Epithelial cell of proximal tubule (primary cell): ENCODE results near the gene ADAMTSL1. TPM values are rescaled to one million over a fixed set of nuclear protein-coding genes. Genes with fewer than 3 reads are reported as not detected.

Experiments
- DNase-seq: peaks from one replicate; pipeline ENCODE4 v3.0.0-alpha.2; 2011; ENCODE audit warnings: low read depth
- H3K4me3 ChIP-seq: 2 replicates; pipeline ENCODE4 v1.5.1; 2011; ENCODE audit warnings: low read depth, mild to moderate bottlenecking, low read length
- total RNA-seq: library from RNA; depleted of rRNA; stranded (reverse); fragments of >200 nt; gene quantifications from 2 replicates; pipeline ENCODE4 v1.2.3, GENCODE V29; 2015
- TF ChIP-seq, protein P1 (sequence below): conservative IDR thresholded peaks from 2 replicates; pipeline ENCODE4 v1.5.1; 2012; ENCODE audit warnings: low read depth, mild to moderate bottlenecking, low read length

The ADAMTSL1 gene
- total RNA-seq, 1 donor from 2014 or later: 2.8 TPM

DNA sequence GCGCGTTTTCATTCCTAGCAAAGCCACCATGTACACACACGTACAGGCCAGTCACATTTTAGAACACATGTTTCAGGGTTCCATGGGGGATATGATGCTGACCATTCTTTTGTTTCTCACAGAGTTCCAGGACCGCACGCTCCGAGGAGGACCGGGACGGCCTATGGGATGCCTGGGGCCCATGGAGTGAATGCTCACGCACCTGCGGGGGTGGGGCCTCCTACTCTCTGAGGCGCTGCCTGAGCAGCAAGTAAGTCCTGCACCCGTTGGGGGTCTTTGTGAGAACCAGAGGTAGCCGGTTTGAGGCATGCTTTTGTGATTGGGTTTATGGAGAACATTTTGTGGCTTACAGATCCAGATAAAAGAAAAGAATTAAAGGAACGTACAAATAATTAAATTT, 30.8 kb downstream of the ADAMTSL1 start:
- H3K4me3 ChIP-seq: no peak overlapping the region
- no peak for DNase-seq
- TF ChIP-seq, protein P1, sequence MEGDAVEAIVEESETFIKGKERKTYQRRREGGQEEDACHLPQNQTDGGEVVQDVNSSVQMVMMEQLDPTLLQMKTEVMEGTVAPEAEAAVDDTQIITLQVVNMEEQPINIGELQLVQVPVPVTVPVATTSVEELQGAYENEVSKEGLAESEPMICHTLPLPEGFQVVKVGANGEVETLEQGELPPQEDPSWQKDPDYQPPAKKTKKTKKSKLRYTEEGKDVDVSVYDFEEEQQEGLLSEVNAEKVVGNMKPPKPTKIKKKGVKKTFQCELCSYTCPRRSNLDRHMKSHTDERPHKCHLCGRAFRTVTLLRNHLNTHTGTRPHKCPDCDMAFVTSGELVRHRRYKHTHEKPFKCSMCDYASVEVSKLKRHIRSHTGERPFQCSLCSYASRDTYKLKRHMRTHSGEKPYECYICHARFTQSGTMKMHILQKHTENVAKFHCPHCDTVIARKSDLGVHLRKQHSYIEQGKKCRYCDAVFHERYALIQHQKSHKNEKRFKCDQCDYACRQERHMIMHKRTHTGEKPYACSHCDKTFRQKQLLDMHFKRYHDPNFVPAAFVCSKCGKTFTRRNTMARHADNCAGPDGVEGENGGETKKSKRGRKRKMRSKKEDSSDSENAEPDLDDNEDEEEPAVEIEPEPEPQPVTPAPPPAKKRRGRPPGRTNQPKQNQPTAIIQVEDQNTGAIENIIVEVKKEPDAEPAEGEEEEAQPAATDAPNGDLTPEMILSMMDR: no peak

DNA sequence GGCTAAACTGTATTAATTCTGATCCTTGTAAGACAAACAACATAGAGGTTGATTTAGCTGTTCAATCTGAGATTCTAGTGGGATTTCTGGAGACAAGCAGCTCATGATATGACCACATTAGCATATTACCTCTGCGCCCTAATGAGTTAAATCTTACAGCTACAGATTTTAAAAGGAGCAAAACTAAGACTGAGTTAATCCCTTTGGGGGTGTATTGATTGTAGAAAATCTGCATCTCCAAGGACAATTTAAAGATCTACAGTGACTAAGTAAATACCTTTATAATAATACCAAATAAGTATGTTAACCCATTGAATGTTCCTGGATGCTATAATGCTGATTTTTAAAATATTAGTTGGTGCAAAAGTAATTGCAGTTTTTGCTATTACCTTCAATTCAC, 33.2 kb downstream of the ADAMTSL1 start:
- DNase-seq: no peak

DNA sequence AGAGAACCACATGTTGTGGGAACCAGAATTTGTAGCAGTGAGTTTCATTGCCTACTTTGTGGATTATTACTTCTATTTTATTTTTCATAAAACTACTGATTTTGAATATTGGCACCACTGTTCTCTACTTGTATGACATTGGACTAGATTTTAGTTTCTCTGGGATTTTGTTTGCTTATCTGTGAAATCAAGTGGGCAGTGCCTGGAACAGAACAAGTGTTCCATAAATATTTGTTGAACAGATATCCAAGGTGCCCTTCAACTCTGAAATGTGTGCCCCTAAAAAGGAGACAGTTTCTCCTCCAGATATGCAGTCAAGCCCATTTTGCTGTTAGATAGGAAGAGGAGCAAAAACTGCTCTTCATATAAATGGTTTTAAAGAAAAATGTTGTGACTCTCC, 42.6 kb downstream of the ADAMTSL1 start:
- TF ChIP-seq, protein P1: no peak
- DNase-seq: no peak
- no peak overlapping the region for H3K4me3 ChIP-seq

More for the DNA sequence above, 33.2 kb downstream of the ADAMTSL1 start:
- no peak overlapping the region for H3K4me3 ChIP-seq
- TF ChIP-seq, protein P1: no peak

DNA sequence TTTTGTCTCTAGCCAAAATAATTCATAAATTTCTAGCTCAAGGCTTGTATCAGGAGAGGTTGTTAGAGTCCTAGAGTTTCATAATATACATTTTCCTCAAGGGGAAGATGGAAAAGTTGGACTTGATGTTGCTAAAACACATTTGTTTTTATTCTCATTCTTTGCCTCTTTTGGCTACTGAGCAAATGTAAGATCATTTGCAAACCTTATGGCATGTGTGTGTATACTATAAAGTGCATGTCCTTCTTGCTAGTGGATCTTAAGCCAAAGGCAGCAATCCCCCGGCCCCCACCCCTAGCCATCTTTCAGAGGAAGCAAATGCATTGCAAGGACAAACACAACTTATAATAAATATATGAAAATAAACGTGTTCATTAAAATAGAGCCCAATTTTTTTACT, 43.0 kb downstream of the ADAMTSL1 start:
- DNase-seq: no peak
- TF ChIP-seq, protein P1: no peak
- no peak overlapping the region for H3K4me3 ChIP-seq

DNA sequence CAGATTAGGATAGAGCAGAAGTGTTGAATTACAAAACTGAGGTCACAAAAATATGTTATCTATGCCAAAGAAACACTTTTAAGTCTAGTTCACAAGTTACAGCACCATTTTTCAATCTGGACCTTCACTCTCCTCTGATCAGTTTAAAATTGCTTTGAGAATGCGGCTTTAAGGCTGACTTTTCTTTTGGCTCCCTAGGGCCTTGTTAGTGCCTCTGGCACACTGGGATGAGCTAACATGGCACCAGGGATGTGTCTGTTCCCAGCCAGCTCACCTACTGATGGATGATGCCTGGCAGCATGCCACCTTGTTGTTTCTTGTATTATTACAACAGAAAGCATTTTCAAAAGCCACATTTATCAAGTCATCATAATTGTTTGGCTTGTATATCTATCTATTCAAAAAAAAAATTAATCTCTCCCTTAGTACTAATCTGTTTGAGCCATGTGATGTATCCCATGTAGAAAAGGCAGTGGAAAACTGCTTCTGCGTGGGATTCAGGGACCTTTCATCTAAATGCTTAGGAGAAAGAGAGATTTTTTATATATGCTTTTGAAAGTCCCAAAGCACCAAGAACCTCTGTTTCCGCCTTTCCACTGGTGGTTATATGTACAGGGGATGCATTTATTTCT, 46.6 kb downstream of the ADAMTSL1 start:
- no peak for DNase-seq
- TF ChIP-seq, protein P1: no peak
- no peak overlapping the region for H3K4me3 ChIP-seq

DNA sequence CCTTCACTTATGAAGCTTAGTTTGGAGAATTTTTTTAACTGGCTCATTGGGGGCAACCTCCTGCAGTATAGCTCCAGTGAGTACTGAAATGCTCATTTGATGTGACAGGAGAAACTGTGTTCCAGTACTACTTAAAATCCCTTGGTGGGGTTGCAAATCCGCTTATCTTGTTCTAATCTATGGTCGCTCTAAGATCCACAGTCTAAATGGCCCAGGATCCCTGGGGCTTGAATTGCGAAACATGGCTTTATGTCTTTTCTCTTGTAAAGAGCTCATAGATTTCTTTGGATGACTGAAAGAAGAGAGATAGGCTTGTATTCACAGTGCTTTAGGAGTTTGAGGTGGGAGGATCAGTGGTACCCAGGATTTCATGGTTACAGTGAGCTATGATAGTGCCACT, 52.7 kb downstream of the ADAMTSL1 start:
- TF ChIP-seq, protein P1: no peak
- no peak overlapping the region for H3K4me3 ChIP-seq
- DNase-seq: no peak

DNA sequence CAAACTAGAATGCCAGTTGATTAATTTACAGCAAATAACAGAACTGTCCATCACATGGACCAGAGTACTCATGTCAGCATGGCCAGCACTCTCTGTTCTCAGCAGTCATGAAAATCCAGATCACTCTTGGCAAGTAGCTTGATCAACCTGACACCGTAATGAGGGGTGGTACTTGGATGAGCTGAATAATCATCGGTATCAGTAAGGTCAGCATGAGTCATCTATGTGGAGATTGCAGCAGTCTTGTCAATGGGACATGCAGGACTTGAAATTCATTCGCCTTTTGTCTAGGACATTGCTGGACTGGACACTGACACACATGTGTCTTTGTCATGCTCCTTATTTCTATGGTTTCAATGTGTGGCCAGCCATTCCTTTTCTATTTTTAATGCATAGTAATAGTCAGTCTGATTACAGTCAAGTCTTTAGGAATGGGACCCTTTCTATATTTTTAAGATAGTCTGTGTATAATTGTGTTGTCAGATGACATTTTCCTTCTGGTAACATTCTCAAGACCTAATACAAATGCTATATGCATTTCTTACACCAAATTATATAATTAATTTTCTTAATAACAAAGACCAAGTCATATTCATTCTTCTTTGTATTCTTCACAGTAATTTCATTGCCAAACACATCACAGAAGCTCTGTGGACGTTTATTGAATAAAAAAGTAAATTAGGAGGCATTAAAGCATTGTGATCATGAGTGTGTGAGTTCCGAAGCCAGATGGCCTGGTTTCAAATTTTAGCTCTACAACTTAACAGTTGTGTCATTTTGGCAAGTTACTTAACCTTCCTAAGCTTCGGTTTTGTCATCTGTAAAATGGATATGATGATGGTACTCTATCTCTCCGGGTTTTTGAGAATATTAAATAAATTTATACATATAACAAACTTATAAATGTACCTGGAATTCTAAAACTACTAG, 57.4 kb downstream of the ADAMTSL1 start:
- TF ChIP-seq, protein P1: no peak
- H3K4me3 ChIP-seq: no peak overlapping the region
- no peak for DNase-seq
